LNCaP clone FGC (cell line): Measurements from ENCODE around the gene ATE1.

ENCODE experiments used
- DNase-seq: peaks from one replicate; pipeline ENCODE4 v3.0.0-alpha.2; 2011; ENCODE audit warnings: low read depth
- H3K4me3 ChIP-seq: 2 replicates; pipeline ENCODE4 v1.5.1; 2011; ENCODE audit warnings: mild to moderate bottlenecking, low read depth, low read length, control low read depth
- TF ChIP-seq, protein P1 (sequence below): IDR thresholded peaks from 2 replicates; pipeline ENCODE4 v1.5.1; 2012; ENCODE audit warnings: mild to moderate bottlenecking; ENCODE audit not compliant: control insufficient read depth, insufficient read depth; ENCODE audit errors: extremely low read depth

Gene ATE1

DNA sequence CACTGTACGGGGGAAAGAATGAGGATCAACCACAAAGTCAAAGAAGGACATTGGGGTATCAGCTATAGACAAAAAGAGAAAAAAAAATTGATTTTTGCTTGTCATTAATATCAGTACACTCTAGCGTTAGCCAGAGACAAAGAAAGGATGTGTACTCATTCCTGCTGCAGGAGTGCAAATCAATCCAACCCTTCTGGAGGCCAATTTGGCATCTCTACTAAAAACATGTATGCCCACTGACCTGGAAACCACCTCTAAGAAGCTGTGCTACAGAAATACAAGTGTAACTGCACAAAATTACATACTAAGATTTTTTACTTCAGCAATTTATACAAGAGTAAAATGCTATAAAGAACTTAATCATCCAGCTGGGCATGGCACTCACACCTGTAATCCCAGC lies 33.6 kb upstream of the ATE1 start:
- TF ChIP-seq, protein P1, sequence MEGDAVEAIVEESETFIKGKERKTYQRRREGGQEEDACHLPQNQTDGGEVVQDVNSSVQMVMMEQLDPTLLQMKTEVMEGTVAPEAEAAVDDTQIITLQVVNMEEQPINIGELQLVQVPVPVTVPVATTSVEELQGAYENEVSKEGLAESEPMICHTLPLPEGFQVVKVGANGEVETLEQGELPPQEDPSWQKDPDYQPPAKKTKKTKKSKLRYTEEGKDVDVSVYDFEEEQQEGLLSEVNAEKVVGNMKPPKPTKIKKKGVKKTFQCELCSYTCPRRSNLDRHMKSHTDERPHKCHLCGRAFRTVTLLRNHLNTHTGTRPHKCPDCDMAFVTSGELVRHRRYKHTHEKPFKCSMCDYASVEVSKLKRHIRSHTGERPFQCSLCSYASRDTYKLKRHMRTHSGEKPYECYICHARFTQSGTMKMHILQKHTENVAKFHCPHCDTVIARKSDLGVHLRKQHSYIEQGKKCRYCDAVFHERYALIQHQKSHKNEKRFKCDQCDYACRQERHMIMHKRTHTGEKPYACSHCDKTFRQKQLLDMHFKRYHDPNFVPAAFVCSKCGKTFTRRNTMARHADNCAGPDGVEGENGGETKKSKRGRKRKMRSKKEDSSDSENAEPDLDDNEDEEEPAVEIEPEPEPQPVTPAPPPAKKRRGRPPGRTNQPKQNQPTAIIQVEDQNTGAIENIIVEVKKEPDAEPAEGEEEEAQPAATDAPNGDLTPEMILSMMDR = no peak
- H3K4me3 ChIP-seq = no peak overlapping the region
- no peak for DNase-seq

- H3K4me3 ChIP-seq = no peak overlapping the region
- TF ChIP-seq, protein P1 = no peak
- no peak for DNase-seq
Observed at GRCh38 chr10:121959671-121960070, 31.8 kb upstream of the ATE1 start.

- no peak for DNase-seq
- TF ChIP-seq, protein P1 = no peak
- H3K4me3 ChIP-seq = no peak overlapping the region
Observed at GRCh38 chr10:121956111-121957061, 28.6 kb upstream of the ATE1 start.

GRCh38 chr10:121952226-121952625 lies 24.4 kb upstream of the ATE1 start:
- no peak for DNase-seq
- TF ChIP-seq, protein P1 = no peak

GRCh38 chr10:121949451-121949850 lies 21.6 kb upstream of the ATE1 start:
- H3K4me3 ChIP-seq = no peak overlapping the region
- TF ChIP-seq, protein P1 = no peak
- no peak for DNase-seq

More at GRCh38 chr10:121952226-121952625, 24.4 kb upstream of the ATE1 start:
- no peak overlapping the region for H3K4me3 ChIP-seq

- H3K4me3 ChIP-seq = no peak overlapping the region
- DNase-seq = no peak
- TF ChIP-seq, protein P1 = no peak
Observed at GRCh38 chr10:121949049-121949448, 21.2 kb upstream of the ATE1 start.
